Measurements from ENCODE around the gene ITGAX. TPM values are rescaled to one million over a fixed set of nuclear protein-coding genes. Genes with fewer than 3 reads are reported as not detected.

Gene ITGAX
- total and polyA plus RNA-seq, 7 donors, result 0.34 to 2.6 (median 1.7) TPM

DNA sequence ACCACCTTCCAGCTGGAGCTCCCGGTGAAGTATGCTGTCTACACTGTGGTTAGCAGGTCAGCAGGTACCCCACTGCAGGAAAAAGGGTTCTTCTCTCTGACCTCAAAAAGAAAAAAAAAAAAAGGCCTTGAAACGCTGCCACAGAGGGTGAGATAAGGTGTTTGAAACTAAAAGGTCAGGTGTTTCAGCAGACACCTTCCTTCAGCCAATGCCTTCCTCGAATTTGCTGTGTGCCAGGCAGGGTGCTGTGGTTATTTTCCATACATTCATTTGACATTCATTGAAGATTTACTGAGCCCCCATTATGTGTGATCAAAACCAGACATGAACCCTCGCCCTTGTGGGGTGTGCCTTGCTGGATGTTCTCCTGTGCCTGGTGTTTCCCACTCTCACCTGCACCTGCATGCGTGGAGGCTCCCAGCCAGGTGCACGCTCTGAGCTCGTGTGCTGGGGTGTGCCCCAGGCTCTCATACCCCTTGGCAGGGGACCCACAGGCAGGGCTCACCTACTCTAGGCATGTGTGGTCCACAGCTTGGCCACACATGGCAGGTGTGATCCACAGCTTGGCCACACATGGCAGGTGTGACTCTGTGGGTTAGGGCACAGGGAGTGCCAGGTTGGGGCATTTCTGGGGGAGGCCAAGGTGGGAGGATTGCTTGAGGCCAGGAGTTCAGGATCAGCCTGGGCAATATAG is 22.4 kb downstream of the ITGAX start:
- intact Hi-C loops (cut with DNase I), result no loop called here
- H3K9me3 ChIP-seq, result peaks cover 13% of the 10 kb centered on the region
- DNase-seq (peak in 1 of 2 donors; percentile 28), ATAC-seq (no peak)
- no peaks in the 10 kb centered on the region for H3K27me3 ChIP-seq (ENCODE audit: insufficient read depth in 3 of 3, low read length in 2 of 3)
- no peaks in the 10 kb centered on the region for H3K36me3 ChIP-seq (ENCODE audit: insufficient read depth in 1 of 2, low read depth in 1 of 2)
- H3K4me1 ChIP-seq, result no peaks in the 10 kb centered on the region
- TF ChIP-seq, protein P1, sequence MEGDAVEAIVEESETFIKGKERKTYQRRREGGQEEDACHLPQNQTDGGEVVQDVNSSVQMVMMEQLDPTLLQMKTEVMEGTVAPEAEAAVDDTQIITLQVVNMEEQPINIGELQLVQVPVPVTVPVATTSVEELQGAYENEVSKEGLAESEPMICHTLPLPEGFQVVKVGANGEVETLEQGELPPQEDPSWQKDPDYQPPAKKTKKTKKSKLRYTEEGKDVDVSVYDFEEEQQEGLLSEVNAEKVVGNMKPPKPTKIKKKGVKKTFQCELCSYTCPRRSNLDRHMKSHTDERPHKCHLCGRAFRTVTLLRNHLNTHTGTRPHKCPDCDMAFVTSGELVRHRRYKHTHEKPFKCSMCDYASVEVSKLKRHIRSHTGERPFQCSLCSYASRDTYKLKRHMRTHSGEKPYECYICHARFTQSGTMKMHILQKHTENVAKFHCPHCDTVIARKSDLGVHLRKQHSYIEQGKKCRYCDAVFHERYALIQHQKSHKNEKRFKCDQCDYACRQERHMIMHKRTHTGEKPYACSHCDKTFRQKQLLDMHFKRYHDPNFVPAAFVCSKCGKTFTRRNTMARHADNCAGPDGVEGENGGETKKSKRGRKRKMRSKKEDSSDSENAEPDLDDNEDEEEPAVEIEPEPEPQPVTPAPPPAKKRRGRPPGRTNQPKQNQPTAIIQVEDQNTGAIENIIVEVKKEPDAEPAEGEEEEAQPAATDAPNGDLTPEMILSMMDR (IDR thresholded peaks at IDR 0.05), result no peak
- H3K4me3 ChIP-seq, result no peak overlapping the region
- 76 to 78% (median 78%) methylated on average over 6 to 7 of the region's 7 CpGs for WGBS, 3 donors
- no peak overlapping the region for H3K27ac ChIP-seq

DNA sequence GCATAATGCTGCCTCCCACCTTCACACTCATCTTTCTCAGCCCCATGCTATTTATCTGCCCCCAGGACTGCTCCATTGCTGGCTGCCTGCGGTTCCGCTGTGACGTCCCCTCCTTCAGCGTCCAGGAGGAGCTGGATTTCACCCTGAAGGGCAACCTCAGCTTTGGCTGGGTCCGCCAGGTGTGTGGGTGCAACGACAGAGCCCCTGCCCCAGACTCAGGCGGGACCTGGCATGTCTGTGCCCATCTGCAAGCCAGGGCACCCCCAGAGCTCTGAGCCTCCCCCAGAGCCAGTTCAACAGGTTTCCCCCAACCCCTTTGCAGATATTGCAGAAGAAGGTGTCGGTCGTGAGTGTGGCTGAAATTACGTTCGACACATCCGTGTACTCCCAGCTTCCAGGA is 25.2 kb downstream of the ITGAX start:
- no peak overlapping the region for H3K4me3 ChIP-seq
- H3K4me1 ChIP-seq, result no peaks in the 10 kb centered on the region
- WGBS, 3 donors, result 75 to 84% (median 76%) methylated on average over 12 of the region's 12 CpGs
- TF ChIP-seq, protein P1 (IDR thresholded peaks at IDR 0.05), result no peak
- H3K27me3 ChIP-seq (ENCODE audit: insufficient read depth in 3 of 3, low read length in 2 of 3), result no peaks in the 10 kb centered on the region
- no peak for ATAC-seq
- intact Hi-C loops (cut with DNase I), result no loop called here
- peak in 1 of 2 donors; percentile 32 for DNase-seq
- no peak overlapping the region for H3K27ac ChIP-seq
- H3K9me3 ChIP-seq, result peaks cover 8% of the 10 kb centered on the region
- H3K36me3 ChIP-seq (ENCODE audit: insufficient read depth in 1 of 2, low read depth in 1 of 2), result no peaks in the 10 kb centered on the region

- ATAC-seq, result peak; percentile 86 to 96 (median 90)
- no peak overlapping the region for H3K4me3 ChIP-seq
- H3K27ac ChIP-seq, result no peak overlapping the region
- peak; percentile 67 to 81 for DNase-seq
- intact Hi-C loops (cut with DNase I), result no loop called here
- no peaks in the 10 kb centered on the region for H3K27me3 ChIP-seq (ENCODE audit: insufficient read depth in 3 of 3, low read length in 2 of 3)
- WGBS, 3 donors, result 20 to 21% (median 20%) methylated on average over 14 of the region's 14 CpGs
- no peaks in the 10 kb centered on the region for H3K4me1 ChIP-seq
- H3K9me3 ChIP-seq, result no peaks in the 10 kb centered on the region
- TF ChIP-seq, protein P1 (IDR thresholded peaks at IDR 0.05), result peak; percentile 72
- no peaks in the 10 kb centered on the region for H3K36me3 ChIP-seq (ENCODE audit: insufficient read depth in 1 of 2, low read depth in 1 of 2)
Observed at GRCh38 chr16:31382485-31383161, 27.6 kb downstream of the ITGAX start.

GRCh38 chr16:31385680-31386079 is 30.7 kb downstream of the ITGAX start:
- no peaks in the 10 kb centered on the region for H3K9me3 ChIP-seq
- DNase-seq (no peak), ATAC-seq (no peak)
- H3K4me1 ChIP-seq, result no peaks in the 10 kb centered on the region
- intact Hi-C loops (cut with DNase I), result no loop called here
- no peaks in the 10 kb centered on the region for H3K36me3 ChIP-seq (ENCODE audit: insufficient read depth in 1 of 2, low read depth in 1 of 2)
- no peak overlapping the region for H3K27ac ChIP-seq
- WGBS, 3 donors, result 69 to 77% (median 75%) methylated on average over 4 of the region's 4 CpGs
- no peaks in the 10 kb centered on the region for H3K27me3 ChIP-seq (ENCODE audit: insufficient read depth in 3 of 3, low read length in 2 of 3)
- TF ChIP-seq, protein P1 (IDR thresholded peaks at IDR 0.05), result no peak
- no peak overlapping the region for H3K4me3 ChIP-seq

All from psoas muscle (tissue), 8 donors.